ENCODE measurements around the gene GPX5. TPM values are rescaled to one million over a fixed set of nuclear protein-coding genes. Genes with fewer than 3 reads are reported as not detected.
"Not testable (repeated sequence)": the region's sequence is repeated elsewhere in the genome, so short reads cannot be mapped to it uniquely, and the experiment has no call there.

Gene GPX5
- polyA plus RNA-seq, 1 donor = not detected

DNA sequence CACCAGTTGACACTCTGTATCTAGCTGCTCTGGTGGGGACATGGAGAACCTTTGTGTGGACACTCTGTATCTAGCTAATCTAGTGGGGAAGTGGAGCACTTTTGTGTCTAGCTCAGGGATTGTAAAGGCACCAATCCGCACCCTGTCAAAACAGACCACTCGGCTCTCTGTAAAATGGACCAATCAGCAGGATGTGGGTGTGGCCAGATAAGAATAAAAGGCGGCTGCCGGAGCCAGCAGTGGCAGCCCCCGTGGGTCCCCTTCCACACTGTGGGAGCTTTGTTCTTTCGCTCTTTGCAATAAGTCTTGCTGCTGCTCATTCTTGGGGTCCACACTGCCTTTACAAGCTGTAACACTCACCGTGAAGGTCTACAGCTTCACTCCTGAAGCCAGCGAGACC, 13.3 kb upstream of the GPX5 start:
- not testable (repeated sequence) for DNase-seq (ENCODE audit: low read depth)

DNA sequence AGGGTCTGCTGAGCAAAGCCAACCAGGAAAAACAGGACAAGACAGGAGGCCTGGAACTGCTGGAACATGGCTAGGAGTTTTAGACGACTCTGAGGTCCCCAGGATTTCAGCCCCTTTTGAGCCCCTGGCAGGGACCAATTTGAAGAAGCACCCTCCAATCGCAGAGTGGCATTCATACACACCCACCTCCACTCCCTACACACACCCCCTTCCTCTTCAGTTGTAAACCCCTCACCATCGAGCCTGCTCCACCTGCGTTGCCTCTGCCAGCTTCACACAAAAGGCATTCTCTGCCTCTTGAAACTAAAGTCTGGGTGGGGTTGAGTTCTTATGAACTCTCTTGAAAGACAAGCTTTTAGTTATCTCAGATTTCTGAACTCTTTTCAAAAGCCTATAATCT, 10.0 kb upstream of the GPX5 start, which contains the start of gene GPX6:
TSS of gene GPX6 (minus strand) at position 118 of the 400 bp plus-strand sequence. CDS start at position 68, 50 bp downstream.
- DNase-seq (ENCODE audit: low read depth) = no peak

- no peak for DNase-seq (ENCODE audit: low read depth)
Observed at GRCh38 chr6:28517964-28518363, 7.7 kb upstream of the GPX5 start.

DNA sequence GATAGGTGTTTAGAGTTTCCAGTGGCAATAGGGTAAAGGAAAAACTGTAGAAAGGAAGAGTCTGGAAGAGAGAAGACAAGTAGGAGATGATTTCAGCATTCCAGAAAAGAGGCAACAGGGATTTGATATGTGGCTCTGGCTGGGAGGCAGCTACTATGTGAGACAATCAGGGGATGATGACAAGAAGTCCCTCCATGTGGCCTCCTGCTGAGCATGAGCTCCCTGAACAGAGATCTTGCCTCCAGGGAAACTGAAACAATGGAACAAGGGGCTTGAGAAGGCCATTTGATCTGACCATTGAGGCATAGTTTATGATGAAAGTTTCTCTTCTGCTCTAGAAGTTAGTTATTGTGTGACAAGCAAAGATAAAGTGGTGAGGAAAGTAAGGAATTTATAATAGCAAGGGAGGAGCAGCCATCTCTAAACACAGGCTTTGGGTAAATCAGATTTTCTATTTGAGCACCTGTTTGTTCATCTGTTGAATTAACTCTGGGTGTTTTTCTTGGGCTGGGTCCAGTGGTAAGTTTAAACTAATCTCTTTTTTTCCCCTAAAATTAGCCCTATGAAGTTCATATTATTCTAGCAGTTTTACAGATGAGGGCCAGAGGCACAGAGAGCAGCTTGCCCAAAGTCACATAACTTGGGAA, 3.0 kb upstream of the GPX5 start:
- DNase-seq (ENCODE audit: low read depth) = no peak

DNA sequence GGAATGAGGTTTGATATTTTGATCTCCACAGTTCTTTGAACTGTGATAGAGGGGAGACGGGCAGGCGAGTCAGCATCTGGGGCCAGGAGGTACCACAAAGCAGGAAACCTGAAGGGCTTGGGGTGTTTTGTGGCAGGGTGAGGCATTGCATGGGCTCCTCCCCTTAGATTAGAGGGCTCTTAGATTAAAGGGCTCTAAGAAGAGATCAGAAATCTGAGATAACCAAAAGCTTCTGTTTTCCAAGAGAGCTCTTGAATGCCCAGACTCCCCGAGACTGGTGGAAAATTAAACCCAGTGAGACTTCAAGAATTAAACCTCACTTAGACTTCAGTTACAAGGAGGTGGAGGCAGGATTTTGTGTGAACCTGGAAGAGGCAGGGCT, 2.4 kb upstream of the GPX5 start:
- DNase-seq (ENCODE audit: low read depth) = no peak

DNA sequence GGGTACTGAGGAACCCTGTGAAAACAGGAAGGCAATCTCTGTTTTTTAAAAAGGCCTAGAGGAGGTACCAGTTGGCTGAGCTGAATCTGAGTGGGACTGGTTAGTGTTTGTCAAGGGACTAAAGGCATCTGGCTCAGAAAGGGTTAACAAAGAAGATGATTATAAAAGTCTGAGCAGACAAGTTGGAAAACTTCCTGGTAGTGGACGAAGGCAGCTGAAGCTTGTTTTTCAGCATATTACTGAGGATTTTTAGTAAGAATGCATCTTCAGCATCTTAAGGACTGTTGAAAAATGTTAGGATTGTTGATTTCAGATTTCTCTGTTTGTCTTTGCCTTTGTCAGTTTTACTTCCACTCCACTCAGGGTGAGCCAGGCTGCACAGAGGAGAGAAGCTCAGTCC, 5.1 kb downstream of the GPX5 start:
- DNase-seq (ENCODE audit: low read depth) = no peak

DNA sequence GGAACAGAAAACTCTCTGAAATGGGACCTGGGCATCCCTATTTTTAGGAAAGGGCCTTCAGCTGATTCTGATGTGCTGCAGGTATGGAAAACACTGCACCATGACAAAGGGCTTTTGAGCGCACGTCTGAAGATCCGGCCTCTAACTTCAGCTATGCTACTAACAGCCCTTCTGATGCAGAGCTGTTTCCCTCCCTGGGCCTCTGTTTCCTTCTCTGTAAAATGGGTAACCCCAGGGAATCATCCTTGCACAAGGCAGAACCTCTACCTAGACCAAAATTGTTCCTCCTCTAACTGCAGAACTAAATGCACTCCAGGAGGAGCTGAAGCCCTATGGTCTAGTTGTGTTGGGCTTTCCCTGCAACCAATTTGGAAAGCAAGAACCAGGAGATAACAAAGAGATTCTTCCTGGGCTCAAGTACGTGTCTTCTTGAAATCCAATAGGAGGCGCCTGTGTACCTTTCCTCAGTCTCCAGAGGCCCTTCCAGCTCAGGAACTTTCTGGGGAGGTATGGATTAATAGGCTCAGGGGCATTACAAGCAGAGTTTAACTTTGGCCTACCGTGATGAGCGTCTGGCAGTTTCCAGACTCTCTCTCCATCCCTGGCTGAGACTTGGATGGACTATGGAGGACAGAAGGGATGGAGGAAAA, 5.9 kb downstream of the GPX5 start:
- no peak for DNase-seq (ENCODE audit: low read depth)

GRCh38 chr6:28534306-28534705, 8.6 kb downstream of the GPX5 start:
- DNase-seq (ENCODE audit: low read depth) = no peak

- DNase-seq (ENCODE audit: low read depth) = no peak
Observed at GRCh38 chr6:28534875-28535274, 9.2 kb downstream of the GPX5 start.

- no peak for DNase-seq (ENCODE audit: low read depth)
Observed at GRCh38 chr6:28537065-28537464, 11.4 kb downstream of the GPX5 start.

- DNase-seq (ENCODE audit: low read depth) = no peak
Observed at GRCh38 chr6:28537509-28538140, 11.9 kb downstream of the GPX5 start.

DNA sequence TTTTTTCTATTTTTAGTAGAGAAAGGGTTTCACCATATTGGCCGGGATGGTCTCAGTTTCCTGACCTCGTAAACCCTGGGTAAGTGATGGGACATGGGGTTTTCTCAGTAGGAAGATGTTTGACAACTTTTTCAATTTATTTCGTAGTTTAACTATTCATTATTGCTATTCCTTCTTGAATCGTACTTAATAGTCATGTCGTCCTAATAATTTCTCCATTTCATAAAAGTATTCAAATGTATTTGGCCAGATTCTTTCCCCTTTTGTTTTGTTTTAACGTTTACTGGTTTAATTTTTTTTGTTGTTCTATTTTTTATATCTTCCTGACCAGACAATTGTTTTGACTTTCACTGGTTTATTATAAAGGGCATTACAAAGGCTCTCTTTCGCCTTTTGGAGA, 16.3 kb downstream of the GPX5 start:
- DNase-seq (ENCODE audit: low read depth) = no peak

DNA sequence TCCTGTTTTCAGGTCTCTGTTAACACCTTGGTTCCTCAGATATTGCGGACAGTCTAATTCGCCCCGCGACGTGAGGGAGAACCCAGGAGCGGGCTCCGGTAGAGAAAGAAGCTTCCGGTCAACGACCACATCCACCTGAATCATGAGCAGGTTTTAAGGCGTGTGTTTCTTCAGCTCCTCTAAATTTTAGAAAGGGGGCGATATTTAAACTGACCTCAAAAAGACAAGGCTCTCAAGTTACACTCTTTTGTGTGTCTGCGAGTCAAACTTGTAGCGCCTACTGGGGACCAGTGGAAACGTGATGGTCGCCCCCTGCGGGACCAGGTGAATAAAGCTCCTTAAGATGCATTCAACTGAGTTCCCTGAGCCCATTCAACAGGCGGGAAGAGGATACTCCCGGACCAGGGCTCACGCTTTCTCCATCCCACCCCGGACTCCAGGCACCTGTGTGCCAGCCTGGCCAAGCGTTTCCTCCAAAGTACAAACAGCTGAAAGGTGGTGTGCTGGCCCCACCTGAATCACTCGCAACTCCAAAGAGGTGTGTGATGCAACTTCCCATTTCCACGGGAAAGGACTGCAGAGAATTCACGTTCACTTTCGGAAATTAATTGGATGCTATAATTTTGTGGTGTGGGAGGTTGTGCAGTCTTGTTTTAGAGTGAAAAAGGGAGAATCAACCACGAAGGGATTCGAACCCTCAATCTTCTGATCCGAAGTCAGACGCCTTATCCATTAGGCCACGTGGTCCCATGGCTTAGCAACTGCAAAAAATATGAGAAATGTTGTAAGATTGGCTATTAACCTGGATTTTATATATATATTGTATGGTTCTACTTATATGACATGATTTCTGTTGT, 17.0 kb downstream of the GPX5 start:
- DNase-seq (ENCODE audit: low read depth) = peak; percentile 57

DNA sequence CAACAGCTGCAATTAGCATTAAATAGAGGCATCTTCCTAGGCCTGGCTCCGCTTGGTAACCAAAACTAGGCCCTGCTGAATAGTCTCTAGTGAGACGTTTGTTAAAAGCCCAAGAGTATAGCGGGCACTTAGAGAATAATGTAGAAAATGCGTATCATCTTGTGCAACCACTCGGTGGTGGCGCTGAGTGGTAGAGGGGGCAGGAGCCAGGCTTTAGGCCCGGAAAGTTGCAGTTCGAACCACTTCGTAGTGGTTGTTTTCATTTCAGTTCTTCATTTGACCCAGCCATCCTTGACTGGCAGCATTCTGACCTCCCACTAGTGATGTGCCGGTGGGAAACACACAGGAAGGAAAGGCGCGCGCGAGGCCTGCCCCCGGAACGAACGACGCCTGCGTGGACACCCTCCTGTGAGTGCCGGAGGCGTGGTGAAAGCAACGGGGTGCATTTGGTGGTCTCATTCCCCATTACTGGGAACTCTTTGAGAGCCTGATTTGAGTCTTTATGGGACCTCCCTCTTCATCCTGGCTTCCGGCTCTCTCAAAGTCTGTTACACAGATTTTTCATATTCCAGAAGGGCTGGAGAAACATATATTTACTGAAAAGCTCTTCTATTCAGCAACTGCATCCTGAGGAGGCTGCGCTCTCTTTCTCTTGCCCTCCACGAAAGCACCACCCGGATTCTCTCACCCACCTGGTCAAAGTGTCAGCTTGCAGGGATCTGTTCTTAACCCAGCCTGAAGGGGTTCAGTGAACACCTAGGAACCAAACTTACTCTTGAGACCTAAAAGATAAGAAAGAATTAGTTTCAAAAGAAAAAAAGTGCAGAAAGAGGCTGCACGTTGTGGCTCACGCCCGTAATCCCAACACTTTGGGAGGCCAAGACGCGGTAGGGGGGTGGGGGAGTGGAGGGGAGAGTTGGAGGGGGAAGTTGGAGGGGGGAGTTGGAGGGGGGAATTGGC, 18.2 kb downstream of the GPX5 start:
- no peak for DNase-seq (ENCODE audit: low read depth)

DNA sequence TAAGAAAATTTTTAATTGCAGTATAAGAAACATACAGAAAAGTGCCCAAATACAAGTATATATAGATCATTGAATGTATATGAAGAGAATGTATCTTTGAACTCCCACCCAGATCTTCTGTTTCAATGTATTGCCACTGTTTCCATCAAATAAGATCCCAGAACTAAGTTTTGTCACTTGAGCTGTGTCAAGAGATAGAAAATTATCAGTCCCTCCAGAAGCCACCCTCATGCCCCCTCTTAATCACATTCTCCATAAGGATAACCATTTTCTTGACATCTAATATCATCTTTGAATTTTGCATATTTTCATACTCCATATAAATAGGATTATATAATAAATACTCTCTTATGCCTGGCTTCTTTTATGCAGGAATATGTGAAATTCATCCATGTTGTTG, 20.3 kb downstream of the GPX5 start:
- DNase-seq (ENCODE audit: low read depth) = no peak

- DNase-seq (ENCODE audit: low read depth) = not testable (repeated sequence)
Observed at GRCh38 chr6:28547003-28547402, 21.3 kb downstream of the GPX5 start.

- no peak for DNase-seq (ENCODE audit: low read depth)
Observed at GRCh38 chr6:28551891-28552666, 26.4 kb downstream of the GPX5 start.

DNA sequence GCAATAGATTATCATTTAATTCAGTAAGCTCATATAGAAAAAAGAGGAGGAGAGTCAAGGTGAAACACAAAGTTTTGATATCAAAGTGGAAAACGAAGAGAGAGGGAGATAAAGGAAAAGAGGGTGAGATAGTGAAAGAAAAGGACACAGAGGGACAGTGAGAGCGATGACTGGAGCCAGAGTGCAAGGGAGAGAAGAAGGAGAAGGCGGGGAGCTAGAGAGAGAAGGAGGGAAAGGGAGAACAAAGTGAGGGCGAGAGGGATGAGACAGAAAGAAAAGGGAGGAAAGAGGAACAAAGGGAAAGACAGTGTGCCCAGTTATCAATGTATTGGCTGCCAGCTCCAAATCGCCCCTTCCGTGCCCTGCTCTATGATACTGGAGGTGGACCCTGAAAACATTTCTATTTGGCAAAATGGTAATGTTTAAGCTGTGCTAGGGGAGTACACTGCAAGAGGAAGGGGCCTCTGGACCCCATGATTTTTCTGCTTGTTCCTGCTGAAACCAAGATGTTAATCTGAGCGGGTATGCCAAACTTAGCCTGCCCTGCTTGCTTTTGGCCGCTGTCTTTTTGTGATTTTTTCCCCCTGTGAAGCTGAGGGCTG, 27.8 kb downstream of the GPX5 start:
- no peak for DNase-seq (ENCODE audit: low read depth)

GRCh38 chr6:28553986-28554881, 28.6 kb downstream of the GPX5 start:
- DNase-seq (ENCODE audit: low read depth) = no peak

Measured in forelimb muscle (tissue), 1 donor.